ENCODE results near the gene TMEM201. TPM values are rescaled to one million over a fixed set of nuclear protein-coding genes. Genes with fewer than 3 reads are reported as not detected.
A peak's percentile ranks its signal among the peaks of the same experiment; 100 is the strongest.

The TMEM201 gene
- total and polyA plus RNA-seq, 2 of the 4 experiments (the other 2 are of a cell fraction) = 1.3 to 8.7 TPM

GRCh38 chr1:9558271-9558945, 30.3 kb upstream of the TMEM201 start:
- 74% methylated on average over 6 of the region's 6 CpGs; no CpG with 5 or more reads in 1 of the 2 experiments for WGBS, 2 experiments (ENCODE audit: extremely low coverage in 2 of 2, insufficient read length in 1 of 2)
- BruUV-seq (replicated peaks) = no TSS peak

More at GRCh38 chr1:9558271-9558945, 30.3 kb upstream of the TMEM201 start:
- Histone ChIP-seq H3K56ac (ENCODE audit: extremely low read depth, insufficient read depth, low read length) (no peak overlapping the region), H2AFZ (replicated peaks; ENCODE audit: low read length, poor library complexity) (no peak overlapping the region), H2BK5ac (ENCODE audit: low read depth, low read length, poor library complexity, severe bottlenecking) (no peak overlapping the region), H2BK20ac (ENCODE audit: low read depth, low read length) (no peak overlapping the region), H4K91ac (ENCODE audit: insufficient read depth, low read depth, low read length) (no peak overlapping the region), H2AK9ac (replicated peaks; ENCODE audit: low read depth, low read length, poor library complexity) (no peak overlapping the region), H3K27me3 (ENCODE audit: control insufficient read depth, insufficient read depth, low read length) (no peaks in the 10 kb centered on the region), H3K23ac (ENCODE audit: low read depth, low read length) (no peak overlapping the region), H2AK5ac (ENCODE audit: low read depth, low read length) (peak overlapping the region; percentile 3; the same call in 1 of the 2 replicates), H3K4me3 (ENCODE audit: insufficient read depth, low read depth, low read length) (no peak overlapping the region), H3K4me1 (ENCODE audit: control insufficient read depth, insufficient read depth, low read length) (no peaks in the 10 kb centered on the region), H4K8ac (ENCODE audit: low read depth in 2 of 2, low read length in 2 of 2) (no peak overlapping the region), H3K9me3 (ENCODE audit: control insufficient read depth, insufficient read depth, low read length) (no peaks in the 10 kb centered on the region), H3K4me2 (ENCODE audit: low read depth, low read length) (no peak overlapping the region), H3K9ac (ENCODE audit: low read depth, low read length) (no peak overlapping the region), H4K20me1 (ENCODE audit: insufficient read depth, low read length) (peaks cover 13% of the 10 kb centered on the region; the same call in 1 of the 2 replicates), H3K18ac (ENCODE audit: low read depth, low read length) (no peak overlapping the region), H3K36me3 (ENCODE audit: control insufficient read depth, insufficient read depth, low read length) (peaks cover 7% of the 10 kb centered on the region), H3K27ac (ENCODE audit: insufficient read depth, low read length) (no peak overlapping the region), H4K5ac (ENCODE audit: low read depth, low read length) (no peak overlapping the region), H3K9me1 (ENCODE audit: insufficient read depth, low read length) (0 out of 2 replicates have a peak, but pooled peaks cover 4% of the 10 kb centered on the region), H3K79me1 (ENCODE audit: low read depth in 1 of 2, low read length in 2 of 2) (peaks cover 0 to 13% of the 10 kb centered on the region in 2 experiments; a peak in 2 of 4 replicates), H3K14ac (replicated peaks; ENCODE audit: low read depth, low read length) (no peak overlapping the region), H2BK15ac (ENCODE audit: low read depth, low read length) (no peak overlapping the region), H2BK120ac (ENCODE audit: low read depth, low read length) (no peak overlapping the region), H3K4ac (ENCODE audit: low read depth, low read length) (no peak overlapping the region)
- dilution Hi-C loops (cut with HindIII; ENCODE audit: low sequenced_read_pairs, unreplicated experiment) (no loop called here), intact Hi-C loops (cut with micrococcal nuclease) (no loop called here), in situ Hi-C loops (cut with MboI; ENCODE audit: low sequenced_read_pairs) (no loop called here)
- CTCF ChIA-PET = no interaction called here
- ATAC-seq (ENCODE audit: low read depth) (no peak), DNase-seq (no peak)
- TF ChIP-seq CEBPB (IDR thresholded peaks at IDR 0.05; ENCODE audit: low read depth, low read length) (no peak), NFE2L2 (IDR thresholded peaks at IDR 0.05; ENCODE audit: low read depth, low read length) (no peak), CHD1 (IDR thresholded peaks at IDR 0.05; ENCODE audit: low read depth, low read length) (no peak), ELK1 (IDR thresholded peaks at IDR 0.05; ENCODE audit: borderline replicate concordance, low read depth, low read length) (no peak), MXI1 (IDR thresholded peaks at IDR 0.05; ENCODE audit: borderline replicate concordance, low read depth, low read length) (no peak), MAZ (IDR thresholded peaks at IDR 0.05; ENCODE audit: borderline replicate concordance, low read depth, low read length) (no peak), CTCF (conservative IDR thresholded peaks at IDR 0.05; ENCODE audit: low read depth, low read length) (no peak), USF2 (IDR thresholded peaks at IDR 0.05; ENCODE audit: low read depth, low read length) (no peak), FOS (IDR thresholded peaks at IDR 0.05; ENCODE audit: low read depth, low read length) (no peak)
- POLR2A ChIA-PET (ENCODE audit: unreplicated experiment) = no interaction called here

Data from IMR-90 (cell line).